ENCODE results near the gene DEPDC5. TPM values are rescaled to one million over a fixed set of nuclear protein-coding genes. Genes with fewer than 3 reads are reported as not detected.
A peak's percentile ranks its signal among the peaks of the same experiment; 100 is the strongest.

The DEPDC5 gene
- total and polyA plus RNA-seq, 9 of the 15 experiments (the other 6 are each of a cell fraction or from before 2014, with no cell fraction given), result 2.3 to 12.3 (median 10.7) TPM

DNA sequence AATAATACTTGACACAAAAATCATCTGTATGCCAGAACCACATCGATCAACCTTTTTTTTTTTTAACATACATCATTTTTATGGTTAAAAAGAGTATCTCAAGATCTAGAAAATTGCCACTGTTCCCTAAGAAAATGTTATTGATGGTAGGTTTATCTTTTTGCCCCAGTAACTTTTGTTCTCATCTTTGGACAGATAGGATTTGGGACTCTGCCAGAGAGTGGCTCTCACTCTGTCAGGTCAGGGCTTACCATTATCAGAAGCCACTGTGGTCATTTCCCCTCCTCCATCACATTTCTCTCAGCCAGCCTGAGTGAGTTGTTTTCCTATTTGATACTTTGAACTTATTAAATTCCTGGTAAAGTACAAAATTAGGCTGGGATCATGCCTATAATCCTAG, 142.7 kb downstream of the DEPDC5 start:
- Histone ChIP-seq H3K79me2 (ENCODE audit: control insufficient read depth, insufficient read depth, low read length) (peaks cover 6% of the 10 kb centered on the region; the same call in 2 of the 3 replicates), H3K4me2 (ENCODE audit: insufficient read depth, low read length) (peak overlapping the region; percentile 93), H3K9ac (ENCODE audit: insufficient read depth in 1 of 2, low read depth in 2 of 2, low read length in 2 of 2) (peak overlapping the region in 1 of 2 experiments; percentile 77; a peak in 2 of 4 replicates), H3K9me1 (ENCODE audit: control insufficient read depth, insufficient read depth, low read length) (no peaks in the 10 kb centered on the region), H3K27ac (ENCODE audit: extremely low read depth, low read depth, low read length) (peak overlapping the region; percentile 97), H3K27me3 (ENCODE audit: control insufficient read depth in 2 of 2, insufficient read depth in 2 of 2, low read length in 2 of 2) (no peaks in the 10 kb centered on the region), H3K4me1 (replicated peaks in 1 of 2; ENCODE audit: control insufficient read depth in 2 of 2, insufficient read depth in 2 of 2, low read length in 2 of 2) (peaks cover 39 to 56% of the 10 kb centered on the region in 2 experiments), H3K9me3 (replicated peaks; ENCODE audit: control insufficient read depth, insufficient read depth, low read depth, low read length) (no peaks in the 10 kb centered on the region), H4K20me1 (replicated peaks; ENCODE audit: control insufficient read depth, insufficient read depth, low read length) (no peaks in the 10 kb centered on the region), H2AFZ (ENCODE audit: low read depth, low read length) (0 out of 2 replicates have a peak overlapping the region, but pooled peaks have one; percentile 35), H3K4me3 (no peak overlapping the region), H3K36me3 (ENCODE audit: control insufficient read depth, insufficient read depth, low read length) (peaks cover 22% of the 10 kb centered on the region; the same call in 1 of the 3 replicates)
- CTCF ChIA-PET (ENCODE audit: low intra/inter-chr PET ratio), result no interaction called here
- peak; percentile 96 for FAIRE-seq
- BruUV-seq (replicated peaks), result no TSS peak
- intact Hi-C loops (cut with micrococcal nuclease), result no loop called here
- POLR2A ChIA-PET, result interaction anchor here (0.7 kb wide), 1 partner anchor 1146 kb away, joined by 3 read pairs; no protein-coding TSS in a partner anchor
- in situ Hi-C loops (cut with MboI), result no loop called here
- peak; percentile 45 to 91 (median 62) for DNase-seq (ENCODE audit: extremely low read depth in 1 of 4, low spot score in 3 of 4)
- WGBS (ENCODE audit: insufficient coverage, low coverage, missing lambda C conversion rate), result 0% methylated on average over 1 of the region's 1 CpG
- ATAC-seq, result peak; percentile 76
- TF ChIP-seq POLR2AphosphoS2 (IDR thresholded peaks at IDR 0.05; ENCODE audit: low read length) (no peak), MTA2 (IDR thresholded peaks at IDR 0.05; ENCODE audit: low read depth) (peak; percentile 53), TRIM24 (IDR thresholded peaks at IDR 0.05) (0 out of 4 replicates have a peak, but pooled peaks of 1 of the 2 experiments have one; percentile 45), ARID1B (IDR thresholded peaks at IDR 0.05) (peak; percentile 83), NCOR1 (IDR thresholded peaks at IDR 0.05) (peak; percentile 80), RNF2 (IDR thresholded peaks at IDR 0.05) (0 out of 2 replicates have a peak, but pooled peaks have one; percentile 25), NCOA2 (IDR thresholded peaks at IDR 0.05; ENCODE audit: partially characterized antibody in 2 of 2) (no peak), RCOR1 (IDR thresholded peaks at IDR 0.05; ENCODE audit: borderline replicate concordance in 1 of 2, low read depth in 2 of 2, low read length in 2 of 2) (peak in 1 of 2 experiments; percentile 78; a peak in 2 of 4 replicates), ZC3H11A (IDR thresholded peaks at IDR 0.05; ENCODE audit: low read depth, low read length) (no peak), FOXK2 (conservative IDR thresholded peaks at IDR 0.05 in 1 of 2, IDR thresholded peaks at IDR 0.05 in 1 of 2; ENCODE audit: low read depth in 2 of 2) (0 out of 4 replicates have a peak, but pooled peaks of 1 of the 2 experiments have one; percentile 17), KDM1A (IDR thresholded peaks at IDR 0.05) (peak; percentile 53 to 60), KLF16 (IDR thresholded peaks at IDR 0.05) (peak; percentile 66; the same call in 1 of the 2 replicates), HDAC1 (IDR thresholded peaks at IDR 0.05) (peak in 1 of 2 experiments; percentile 59; a peak in 1 of 4 replicates), CBFB (CRISPR knock-in tag; IDR thresholded peaks at IDR 0.05) (no peak), SMARCA4 (IDR thresholded peaks at IDR 0.05) (peak; percentile 75), PRPF4 (IDR thresholded peaks at IDR 0.05; ENCODE audit: insufficient read depth, low read depth, low read length, poor library complexity, severe bottlenecking) (no peak), CXXC5 (CRISPR knock-in tag; IDR thresholded peaks at IDR 0.05) (0 out of 2 replicates have a peak, but pooled peaks have one; percentile 19), NCOA1 (IDR thresholded peaks at IDR 0.05; ENCODE audit: low read depth) (peak; percentile 34; the same call in 1 of the 2 replicates), JUND (IDR thresholded peaks at IDR 0.05; ENCODE audit: borderline replicate concordance, low read depth, low read length) (peak; percentile 41; the same call in 1 of the 2 replicates), JUND (tag; IDR thresholded peaks at IDR 0.05; ENCODE audit: borderline replicate concordance, low read depth, low read length) (no peak; the same call in 2 of the 3 replicates), GATAD2A (IDR thresholded peaks at IDR 0.05) (0 out of 2 replicates have a peak, but pooled peaks have one; percentile 43)
- TF ChIP-seq, protein P1, sequence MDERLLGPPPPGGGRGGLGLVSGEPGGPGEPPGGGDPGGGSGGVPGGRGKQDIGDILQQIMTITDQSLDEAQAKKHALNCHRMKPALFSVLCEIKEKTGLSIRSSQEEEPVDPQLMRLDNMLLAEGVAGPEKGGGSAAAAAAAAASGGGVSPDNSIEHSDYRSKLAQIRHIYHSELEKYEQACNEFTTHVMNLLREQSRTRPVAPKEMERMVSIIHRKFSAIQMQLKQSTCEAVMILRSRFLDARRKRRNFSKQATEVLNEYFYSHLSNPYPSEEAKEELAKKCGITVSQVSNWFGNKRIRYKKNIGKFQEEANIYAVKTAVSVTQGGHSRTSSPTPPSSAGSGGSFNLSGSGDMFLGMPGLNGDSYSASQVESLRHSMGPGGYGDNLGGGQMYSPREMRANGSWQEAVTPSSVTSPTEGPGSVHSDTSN (CRISPR knock-in tag; IDR thresholded peaks at IDR 0.05; ENCODE audit: low read depth), result no peak
- TF ChIP-seq, protein P1 (tag; conservative IDR thresholded peaks at IDR 0.05; ENCODE audit: low read depth), result peak; percentile 77

Data from K562 (cell line).